IPS-18a (cell line): Measurements from ENCODE around the gene PRKG1.

Experiments used
- H3K27ac ChIP-seq: one replicate; pipeline ENCODE4 v1.5.1; 2013; ENCODE audit warnings: low read length
- H3K27me3 ChIP-seq: one replicate; pipeline ENCODE4 v1.6.1; 2013; ENCODE audit warnings: mild to moderate bottlenecking, low read length; ENCODE audit not compliant: control insufficient read depth, insufficient read depth
- H3K36me3 ChIP-seq: one replicate; pipeline ENCODE4 v1.6.1; 2013; ENCODE audit warnings: low read depth, low read length; ENCODE audit not compliant: control insufficient read depth
- H3K4me1 ChIP-seq: one replicate; pipeline ENCODE4 v1.6.1; 2013; ENCODE audit warnings: low read depth, low read length; ENCODE audit not compliant: control insufficient read depth
- H3K4me3 ChIP-seq: one replicate; pipeline ENCODE4 v1.5.1; 2013; ENCODE audit warnings: low read length
- H3K9ac ChIP-seq: one replicate; pipeline ENCODE4 v1.6.1; 2013; ENCODE audit warnings: mild to moderate bottlenecking, low read length, moderate library complexity
- H3K9me3 ChIP-seq: one replicate; pipeline ENCODE4 v1.6.1; 2013; ENCODE audit warnings: low read depth, low read length; ENCODE audit not compliant: control insufficient read depth

The PRKG1 gene

GRCh38 chr10:51214207-51215196 is 140.2 kb downstream of the PRKG1 start:
- Histone ChIP-seq H3K4me3 (no peak overlapping the region), H3K4me1 (peaks cover 11% of the 10 kb centered on the region), H3K9ac (no peak overlapping the region), H3K27ac (no peak overlapping the region), H3K36me3 (no peaks in the 10 kb centered on the region), H3K9me3 (no peaks in the 10 kb centered on the region), H3K27me3 (no peaks in the 10 kb centered on the region)

GRCh38 chr10:51215951-51216834 is 141.9 kb downstream of the PRKG1 start:
- Histone ChIP-seq H3K9ac (no peak overlapping the region), H3K27ac (no peak overlapping the region), H3K4me1 (peaks cover 11% of the 10 kb centered on the region), H3K9me3 (no peaks in the 10 kb centered on the region), H3K27me3 (no peaks in the 10 kb centered on the region), H3K36me3 (no peaks in the 10 kb centered on the region), H3K4me3 (no peak overlapping the region)

- no peaks in the 10 kb centered on the region for H3K9me3 ChIP-seq
- H3K27ac ChIP-seq = no peak overlapping the region
- H3K27me3 ChIP-seq = no peaks in the 10 kb centered on the region
- H3K4me1 ChIP-seq = peaks cover 11% of the 10 kb centered on the region
- no peak overlapping the region for H3K4me3 ChIP-seq
- H3K9ac ChIP-seq = no peak overlapping the region
- H3K36me3 ChIP-seq = no peaks in the 10 kb centered on the region
Measured at GRCh38 chr10:51217505-51217904, 143.2 kb downstream of the PRKG1 start.

- Histone ChIP-seq H3K27ac (no peak overlapping the region), H3K36me3 (no peaks in the 10 kb centered on the region), H3K4me3 (no peak overlapping the region), H3K9ac (no peak overlapping the region), H3K9me3 (no peaks in the 10 kb centered on the region), H3K4me1 (peaks cover 4% of the 10 kb centered on the region), H3K27me3 (no peaks in the 10 kb centered on the region)
Measured at GRCh38 chr10:51224671-51225161, 150.4 kb downstream of the PRKG1 start.

- Histone ChIP-seq H3K27ac (no peak overlapping the region), H3K4me3 (no peak overlapping the region), H3K4me1 (peaks cover 11% of the 10 kb centered on the region), H3K9me3 (no peaks in the 10 kb centered on the region), H3K36me3 (no peaks in the 10 kb centered on the region), H3K27me3 (no peaks in the 10 kb centered on the region), H3K9ac (no peak overlapping the region)
Measured at GRCh38 chr10:51227897-51228713, 153.8 kb downstream of the PRKG1 start.

GRCh38 chr10:51228714-51229100 is 154.4 kb downstream of the PRKG1 start:
- Histone ChIP-seq H3K9ac (no peak overlapping the region), H3K4me1 (peaks cover 14% of the 10 kb centered on the region), H3K4me3 (no peak overlapping the region), H3K9me3 (no peaks in the 10 kb centered on the region), H3K27me3 (no peaks in the 10 kb centered on the region), H3K36me3 (no peaks in the 10 kb centered on the region), H3K27ac (no peak overlapping the region)

GRCh38 chr10:51230887-51231585 is 156.7 kb downstream of the PRKG1 start:
- Histone ChIP-seq H3K27ac (no peak overlapping the region), H3K4me3 (no peak overlapping the region), H3K36me3 (no peaks in the 10 kb centered on the region), H3K27me3 (no peaks in the 10 kb centered on the region), H3K9ac (no peak overlapping the region), H3K9me3 (no peaks in the 10 kb centered on the region), H3K4me1 (peaks cover 17% of the 10 kb centered on the region)

- Histone ChIP-seq H3K27me3 (no peaks in the 10 kb centered on the region), H3K4me1 (peaks cover 17% of the 10 kb centered on the region), H3K9ac (no peak overlapping the region), H3K9me3 (no peaks in the 10 kb centered on the region), H3K4me3 (no peak overlapping the region), H3K27ac (no peak overlapping the region), H3K36me3 (no peaks in the 10 kb centered on the region)
Measured at GRCh38 chr10:51231754-51232153, 157.5 kb downstream of the PRKG1 start.

GRCh38 chr10:51233337-51234100 is 159.2 kb downstream of the PRKG1 start:
- Histone ChIP-seq H3K9me3 (no peaks in the 10 kb centered on the region), H3K4me1 (peaks cover 16% of the 10 kb centered on the region), H3K27ac (no peak overlapping the region), H3K36me3 (no peaks in the 10 kb centered on the region), H3K9ac (no peak overlapping the region), H3K27me3 (no peaks in the 10 kb centered on the region), H3K4me3 (no peak overlapping the region)

- H3K27me3 ChIP-seq = no peaks in the 10 kb centered on the region
- H3K36me3 ChIP-seq = no peaks in the 10 kb centered on the region
- no peak overlapping the region for H3K4me3 ChIP-seq
- no peaks in the 10 kb centered on the region for H3K9me3 ChIP-seq
- H3K27ac ChIP-seq = no peak overlapping the region
- peaks cover 10% of the 10 kb centered on the region for H3K4me1 ChIP-seq
- no peak overlapping the region for H3K9ac ChIP-seq
Measured at GRCh38 chr10:51235865-51236264, 161.6 kb downstream of the PRKG1 start.
